ENCODE results near the gene ADAMTS9.

GRCh38 chr3:64568895-64569517 lies 118.8 kb downstream of the ADAMTS9 start:
- TF ChIP-seq POLR2AphosphoS5 (IDR thresholded peaks at IDR 0.05; ENCODE audit: low read depth, low read length) (no peak), POLR2A (IDR thresholded peaks at IDR 0.05; ENCODE audit: low read depth, low read length) (no peak)
